ENCODE measurements around the gene TRIM9. TPM values are rescaled to one million over a fixed set of nuclear protein-coding genes. Genes with fewer than 3 reads are reported as not detected.

The TRIM9 gene
- total RNA-seq, 1 experiment from 2014 or later, result 0.44 TPM

DNA sequence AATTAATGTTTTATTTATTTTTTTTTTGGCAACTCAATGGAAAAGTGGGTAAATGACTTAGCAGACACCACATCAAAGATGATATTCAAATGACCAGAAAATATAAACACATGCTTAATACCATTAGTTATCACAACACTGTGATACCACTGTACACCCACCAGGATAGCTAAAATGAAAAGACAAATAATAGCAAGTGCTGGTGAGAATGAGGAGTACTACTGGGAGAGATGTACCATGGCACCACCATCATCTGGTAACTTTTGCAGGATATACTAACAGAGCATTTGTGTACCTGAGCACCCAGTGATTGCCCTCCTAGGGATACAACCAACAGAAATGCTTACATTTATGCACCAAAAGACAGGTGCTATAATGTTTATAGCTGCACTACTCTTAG lies 21.9 kb downstream of the TRIM9 start:
- DNase-seq (ENCODE audit: low read depth, low spot score) (no peak), ATAC-seq (no peak)
- H3K27me3 ChIP-seq (ENCODE audit: control insufficient read depth, insufficient read depth, low read length), result no peaks in the 10 kb centered on the region
- TF ChIP-seq, protein P1, sequence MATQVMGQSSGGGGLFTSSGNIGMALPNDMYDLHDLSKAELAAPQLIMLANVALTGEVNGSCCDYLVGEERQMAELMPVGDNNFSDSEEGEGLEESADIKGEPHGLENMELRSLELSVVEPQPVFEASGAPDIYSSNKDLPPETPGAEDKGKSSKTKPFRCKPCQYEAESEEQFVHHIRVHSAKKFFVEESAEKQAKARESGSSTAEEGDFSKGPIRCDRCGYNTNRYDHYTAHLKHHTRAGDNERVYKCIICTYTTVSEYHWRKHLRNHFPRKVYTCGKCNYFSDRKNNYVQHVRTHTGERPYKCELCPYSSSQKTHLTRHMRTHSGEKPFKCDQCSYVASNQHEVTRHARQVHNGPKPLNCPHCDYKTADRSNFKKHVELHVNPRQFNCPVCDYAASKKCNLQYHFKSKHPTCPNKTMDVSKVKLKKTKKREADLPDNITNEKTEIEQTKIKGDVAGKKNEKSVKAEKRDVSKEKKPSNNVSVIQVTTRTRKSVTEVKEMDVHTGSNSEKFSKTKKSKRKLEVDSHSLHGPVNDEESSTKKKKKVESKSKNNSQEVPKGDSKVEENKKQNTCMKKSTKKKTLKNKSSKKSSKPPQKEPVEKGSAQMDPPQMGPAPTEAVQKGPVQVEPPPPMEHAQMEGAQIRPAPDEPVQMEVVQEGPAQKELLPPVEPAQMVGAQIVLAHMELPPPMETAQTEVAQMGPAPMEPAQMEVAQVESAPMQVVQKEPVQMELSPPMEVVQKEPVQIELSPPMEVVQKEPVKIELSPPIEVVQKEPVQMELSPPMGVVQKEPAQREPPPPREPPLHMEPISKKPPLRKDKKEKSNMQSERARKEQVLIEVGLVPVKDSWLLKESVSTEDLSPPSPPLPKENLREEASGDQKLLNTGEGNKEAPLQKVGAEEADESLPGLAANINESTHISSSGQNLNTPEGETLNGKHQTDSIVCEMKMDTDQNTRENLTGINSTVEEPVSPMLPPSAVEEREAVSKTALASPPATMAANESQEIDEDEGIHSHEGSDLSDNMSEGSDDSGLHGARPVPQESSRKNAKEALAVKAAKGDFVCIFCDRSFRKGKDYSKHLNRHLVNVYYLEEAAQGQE (IDR thresholded peaks at IDR 0.05; ENCODE audit: insufficient read depth in 1 of 2, low read depth in 2 of 2, low read length in 1 of 2), result no peak
- TF ChIP-seq SIN3A (IDR thresholded peaks at IDR 0.05; ENCODE audit: borderline replicate concordance, insufficient read depth, low read depth, low read length) (no peak), POLR2AphosphoS5 (IDR thresholded peaks at IDR 0.05; ENCODE audit: low read depth, low read length) (no peak), TCF7L2 (IDR thresholded peaks at IDR 0.05; ENCODE audit: low read depth, low read length) (no peak)
- TF ChIP-seq, protein P2, sequence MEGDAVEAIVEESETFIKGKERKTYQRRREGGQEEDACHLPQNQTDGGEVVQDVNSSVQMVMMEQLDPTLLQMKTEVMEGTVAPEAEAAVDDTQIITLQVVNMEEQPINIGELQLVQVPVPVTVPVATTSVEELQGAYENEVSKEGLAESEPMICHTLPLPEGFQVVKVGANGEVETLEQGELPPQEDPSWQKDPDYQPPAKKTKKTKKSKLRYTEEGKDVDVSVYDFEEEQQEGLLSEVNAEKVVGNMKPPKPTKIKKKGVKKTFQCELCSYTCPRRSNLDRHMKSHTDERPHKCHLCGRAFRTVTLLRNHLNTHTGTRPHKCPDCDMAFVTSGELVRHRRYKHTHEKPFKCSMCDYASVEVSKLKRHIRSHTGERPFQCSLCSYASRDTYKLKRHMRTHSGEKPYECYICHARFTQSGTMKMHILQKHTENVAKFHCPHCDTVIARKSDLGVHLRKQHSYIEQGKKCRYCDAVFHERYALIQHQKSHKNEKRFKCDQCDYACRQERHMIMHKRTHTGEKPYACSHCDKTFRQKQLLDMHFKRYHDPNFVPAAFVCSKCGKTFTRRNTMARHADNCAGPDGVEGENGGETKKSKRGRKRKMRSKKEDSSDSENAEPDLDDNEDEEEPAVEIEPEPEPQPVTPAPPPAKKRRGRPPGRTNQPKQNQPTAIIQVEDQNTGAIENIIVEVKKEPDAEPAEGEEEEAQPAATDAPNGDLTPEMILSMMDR (IDR thresholded peaks at IDR 0.05), result no peak
- CTCF ChIA-PET, result no interaction called here
- H3K4me1 ChIP-seq (ENCODE audit: control insufficient read depth, insufficient read depth, low read length), result no peaks in the 10 kb centered on the region
- no peak overlapping the region for H3K4me3 ChIP-seq (ENCODE audit: low read depth in 2 of 2, low read length in 2 of 2)
- in situ Hi-C loops (cut with HindIII; ENCODE audit: low pct_unique_long_range_greater_than_20kb, low sequenced_read_pairs) (no loop called here), intact Hi-C loops (cut with micrococcal nuclease; ENCODE audit: unreplicated experiment) (no loop called here)
- BruUV-seq (replicated peaks), result no TSS peak
- no peaks in the 10 kb centered on the region for H3K9me3 ChIP-seq (ENCODE audit: control insufficient read depth, insufficient read depth, low read depth, low read length)
- POLR2A ChIA-PET, result no interaction called here
- H3K36me3 ChIP-seq (ENCODE audit: control insufficient read depth, insufficient read depth, low read length), result no peaks in the 10 kb centered on the region
- H3K27ac ChIP-seq (ENCODE audit: low read length), result no peak overlapping the region

DNA sequence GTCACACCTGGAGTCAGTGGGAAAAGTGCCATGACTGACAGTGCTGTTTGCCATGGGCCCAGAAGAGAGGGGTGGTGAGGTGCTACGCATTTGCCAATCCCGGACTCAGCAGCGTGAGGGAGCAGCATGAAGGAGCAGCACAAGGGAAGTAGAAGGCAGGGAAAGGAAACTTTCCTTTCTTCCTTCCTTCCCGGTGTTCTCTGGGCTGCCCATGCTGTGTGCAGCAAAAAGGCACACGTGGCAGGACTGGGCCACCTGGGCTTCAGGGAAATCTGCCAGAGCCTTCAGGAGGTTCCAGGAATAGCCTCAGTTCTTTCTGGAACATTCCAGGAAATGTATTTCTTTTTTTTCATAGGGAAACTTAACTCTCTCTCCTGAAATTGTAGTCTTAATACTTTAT lies 23.0 kb downstream of the TRIM9 start:
- H3K9me3 ChIP-seq (ENCODE audit: control insufficient read depth, insufficient read depth, low read depth, low read length), result no peaks in the 10 kb centered on the region
- H3K27me3 ChIP-seq (ENCODE audit: control insufficient read depth, insufficient read depth, low read length), result no peaks in the 10 kb centered on the region
- H3K27ac ChIP-seq (ENCODE audit: low read length), result no peak overlapping the region
- in situ Hi-C loops (cut with HindIII; ENCODE audit: low pct_unique_long_range_greater_than_20kb, low sequenced_read_pairs), result no loop called here
- no TSS peak for BruUV-seq (replicated peaks)
- intact Hi-C loops (cut with micrococcal nuclease; ENCODE audit: unreplicated experiment), result no loop called here
- TF ChIP-seq, protein P2 (IDR thresholded peaks at IDR 0.05), result no peak
- TF ChIP-seq POLR2AphosphoS5 (IDR thresholded peaks at IDR 0.05; ENCODE audit: low read depth, low read length) (no peak), SIN3A (IDR thresholded peaks at IDR 0.05; ENCODE audit: borderline replicate concordance, insufficient read depth, low read depth, low read length) (no peak), TCF7L2 (IDR thresholded peaks at IDR 0.05; ENCODE audit: low read depth, low read length) (no peak)
- DNase-seq (ENCODE audit: low read depth, low spot score) (no peak), ATAC-seq (no peak)
- H3K4me1 ChIP-seq (ENCODE audit: control insufficient read depth, insufficient read depth, low read length), result no peaks in the 10 kb centered on the region
- H3K36me3 ChIP-seq (ENCODE audit: control insufficient read depth, insufficient read depth, low read length), result no peaks in the 10 kb centered on the region
- H3K4me3 ChIP-seq (ENCODE audit: low read depth in 2 of 2, low read length in 2 of 2), result no peak overlapping the region
- CTCF ChIA-PET, result no interaction called here
- POLR2A ChIA-PET, result no interaction called here

Measured in Panc1 (cell line).